ENCODE measurements around the gene MBLAC2. TPM values are rescaled to one million over a fixed set of nuclear protein-coding genes. Genes with fewer than 3 reads are reported as not detected.

MBLAC2 gene
- total and polyA plus RNA-seq, 2 experiments from 2014 or later: 8.2 to 9.8 TPM

- H3K9me3 ChIP-seq (ENCODE audit: low read depth): no peaks in the 10 kb centered on the region
- no peaks in the 10 kb centered on the region for H3K4me1 ChIP-seq (ENCODE audit: low read depth)
- DNase-seq (ENCODE audit: low read depth in 1 of 2, low spot score in 1 of 2): peak in 1 of 2 donors; percentile 27
- no peak for TF ChIP-seq CTCF (IDR thresholded peaks at IDR 0.05; ENCODE audit: low read depth, low read length)
- H3K4me3 ChIP-seq: no peak overlapping the region
- H3K27ac ChIP-seq: no peak overlapping the region
- no peaks in the 10 kb centered on the region for H3K36me3 ChIP-seq
- peaks cover 3% of the 10 kb centered on the region for H3K27me3 ChIP-seq
Observed at GRCh38 chr5:90484540-90484939, 10.0 kb upstream of the MBLAC2 start.

- no peaks in the 10 kb centered on the region for H3K36me3 ChIP-seq
- DNase-seq (ENCODE audit: low read depth in 1 of 2, low spot score in 1 of 2): peak in 1 of 2 donors; percentile 49
- H3K27me3 ChIP-seq: peaks cover 3% of the 10 kb centered on the region
- no peak overlapping the region for H3K27ac ChIP-seq
- H3K4me3 ChIP-seq: no peak overlapping the region
- no peaks in the 10 kb centered on the region for H3K4me1 ChIP-seq (ENCODE audit: low read depth)
- H3K9me3 ChIP-seq (ENCODE audit: low read depth): no peaks in the 10 kb centered on the region
- no peak for TF ChIP-seq CTCF (IDR thresholded peaks at IDR 0.05; ENCODE audit: low read depth, low read length)
Observed at GRCh38 chr5:90483206-90483605, 8.6 kb upstream of the MBLAC2 start.

GRCh38 chr5:90480699-90481098 is 6.1 kb upstream of the MBLAC2 start:
- no peak for TF ChIP-seq CTCF (IDR thresholded peaks at IDR 0.05; ENCODE audit: low read depth, low read length)
- Histone ChIP-seq H3K4me3 (no peak overlapping the region), H3K9me3 (ENCODE audit: low read depth) (no peaks in the 10 kb centered on the region), H3K36me3 (no peaks in the 10 kb centered on the region), H3K27me3 (peaks cover 3% of the 10 kb centered on the region), H3K4me1 (ENCODE audit: low read depth) (peaks cover 4% of the 10 kb centered on the region), H3K27ac (no peak overlapping the region)
- no peak for DNase-seq (ENCODE audit: low read depth in 1 of 2, low spot score in 1 of 2)

- H3K27me3 ChIP-seq: peaks cover 3% of the 10 kb centered on the region
- H3K4me1 ChIP-seq (ENCODE audit: low read depth): peaks cover 9% of the 10 kb centered on the region
- H3K36me3 ChIP-seq: no peaks in the 10 kb centered on the region
- no peak for DNase-seq (ENCODE audit: low read depth in 1 of 2, low spot score in 1 of 2)
- no peak overlapping the region for H3K27ac ChIP-seq
- H3K4me3 ChIP-seq: no peak overlapping the region
- no peaks in the 10 kb centered on the region for H3K9me3 ChIP-seq (ENCODE audit: low read depth)
- no peak for TF ChIP-seq CTCF (IDR thresholded peaks at IDR 0.05; ENCODE audit: low read depth, low read length)
Observed at GRCh38 chr5:90479611-90480385, 5.2 kb upstream of the MBLAC2 start.

GRCh38 chr5:90477621-90478215 is 3.1 kb upstream of the MBLAC2 start:
- H3K9me3 ChIP-seq (ENCODE audit: low read depth): no peaks in the 10 kb centered on the region
- no peak for TF ChIP-seq CTCF (IDR thresholded peaks at IDR 0.05; ENCODE audit: low read depth, low read length)
- peaks cover 3% of the 10 kb centered on the region for H3K27me3 ChIP-seq
- DNase-seq (ENCODE audit: low read depth in 1 of 2, low spot score in 1 of 2): no peak
- H3K27ac ChIP-seq: no peak overlapping the region
- peaks cover 16% of the 10 kb centered on the region for H3K4me1 ChIP-seq (ENCODE audit: low read depth)
- H3K36me3 ChIP-seq: no peaks in the 10 kb centered on the region
- H3K4me3 ChIP-seq: no peak overlapping the region
